Heart right ventricle (tissue), 16 donors: ENCODE data around the gene MAST1. TPM values are rescaled to one million over a fixed set of nuclear protein-coding genes. Genes with fewer than 3 reads are reported as not detected.
"Not testable (repeated sequence)": the region's sequence is repeated elsewhere in the genome, so short reads cannot be mapped to it uniquely, and the experiment has no call there.

Source experiments
- ATAC-seq, 8 donors: fragments of 200-7000 bp; cut with Tn5 transposase; one replicate each; pipeline ENCODE4 v1.9.1; 2020; ENCODE audit warnings: mild to moderate bottlenecking in 8 of 8, moderate library complexity in 8 of 8, moderate number of reproducible peaks in 1 of 8
- DNase-seq, 2 donors: peaks; one replicate each; pipeline ENCODE4 v3.0.0-alpha.2; 2020
- H3K27ac ChIP-seq, 10 donors: fragments of 200-600 bp; sonication (generic) in 2 of 10; one replicate each; pipeline versions ENCODE4 v1.5.0 to v1.8.0; 2020 to 2022; ENCODE audit warnings: mild to moderate bottlenecking in 3 of 10
- H3K27me3 ChIP-seq, 7 donors: fragments of 200-600 bp; one replicate each; pipeline ENCODE4 v1.8.0; 2021 to 2022; ENCODE audit warnings: mild to moderate bottlenecking in 2 of 7
- H3K36me3 ChIP-seq, 9 donors: fragments of 200-600 bp; sonication (generic) in 1 of 9; one replicate each; pipeline versions ENCODE4 v1.5.0 to v1.8.0; 2020 to 2022; ENCODE audit warnings: mild to moderate bottlenecking in 2 of 9
- H3K4me1 ChIP-seq, 9 donors: fragments of 200-600 bp; sonication (generic) in 1 of 9; one replicate each; pipeline versions ENCODE4 v1.5.0 to v1.8.0; 2020 to 2022; ENCODE audit warnings: mild to moderate bottlenecking in 4 of 9
- H3K4me3 ChIP-seq, 10 donors: fragments of 200-600 bp; sonication (generic) in 2 of 10; one replicate each; pipeline versions ENCODE4 v1.5.0 to v1.8.0; 2020 to 2022; ENCODE audit warnings: mild to moderate bottlenecking in 7 of 10, moderate library complexity in 2 of 10
- H3K9me3 ChIP-seq, 11 donors: fragments of 200-600 bp in 10 of 11; sonication (generic) in 2 of 11; one replicate each; pipeline versions ENCODE4 v1.5.0 to v1.8.0; 2013 to 2022; ENCODE audit warnings: mild to moderate bottlenecking in 2 of 11, control low read depth in 1 of 11, moderate library complexity in 1 of 11
- CTCF ChIP-seq, 9 donors: fragments of 200-600 bp; sonication (generic) in 2 of 9; IDR thresholded peaks; one replicate each; pipeline versions ENCODE4 v1.5.0 to v1.8.0; 2021 to 2022; ENCODE audit warnings: antibody characterized with exemption in 9 of 9, mild to moderate bottlenecking in 5 of 9, moderate library complexity in 1 of 9
- WGBS, 2 donors: extraction: QIAGEN DNeasy Blood & Tissue Kit; methylation state at CpG; one replicate each; pipeline ENCODE4 v1.1.7; 2013; ENCODE audit warnings: inconsistent platforms in 1 of 2; 5-methylcytosine and 5-hydroxymethylcytosine counted together
- intact Hi-C, 10 donors: fragments of 100-400 bp; cut with DNase I; formaldehyde crosslinking; loops; one replicate each; pipeline versions ENCODE4 v1.11.1 to v1.14.2; 2022
- polyA plus RNA-seq, 2 donors: library from polyadenylated mRNA; stranded (reverse); fragments of 200-250 nt; gene quantifications; one replicate each; pipeline ENCODE4 v1.2.3, GENCODE V29; 2013
- total RNA-seq, 10 donors: library from RNA; stranded (reverse); fragmentation: NEBNext Ultra II Directional in 3 of 10; extraction: Animal tissue kit (Norgen Biotek cat#: 25700) in 3 of 10; gene quantifications; one replicate each; pipeline versions ENCODE4 v1.2.1 to v1.2.4, GENCODE V29; 2021 to 2023
- donor health status: Arrhythmogenic right ventricular cardiomyopathy.
- donor health status: ischemic (EF 13 %, LVEDD 7.1; RV severe dilation, severe dysfunction).
- donor health status: healthy with polysubstance abuse.
- donor health status: DM: no; HTN: yes; CAD: no.
- donor health status: DM: no; HTN: no; CAD: no.
- donor health status: ischemic (EF 25% LVEDD 6.9; RV normal size, moderate dysfunction).
- donor health status: ischemic (EF 25% LVEDD 5.7; RV mildly dilated, moderate dysfunction).
- donor health status: healthy.
- donor health status: DM: yes; HTN: yes; CAD: no.
- donor health status: Ischemic cardiomyopathy.
- donor health status: ischemic (EF 35%, LVEDD 5.7; RV mildly dilated, moderate dysfunction).
- donor health status: nonischemic (EF 11% LVEDD 7.7; RV severe dilation, severe dysfunction).
- donor health status: DM: yes; HTN: yes; CAD: no.
- donor health status: PGD.
- donor health status: ischemic (EF 29% LVEDD 5.4; RV normal size, mild dysfunction).
- donor health status: nonischemic (EF 23%, LVEDD 6.1; RV moderate dilation, normal function).

Gene MAST1
- total and polyA plus RNA-seq, 12 donors: 0.07 to 0.88 (median 0.31) TPM; not detected in 2

GRCh38 chr19:12797141-12797587, 41.2 kb upstream of the MAST1 start:
- Histone ChIP-seq H3K36me3 (peaks cover 0 to 44% (median 15%) of the 10 kb centered on the region in 9 donors), H3K9me3 (no peaks in the 10 kb centered on the region), H3K27me3 (peaks cover 0 to 6% (median 0%) of the 10 kb centered on the region in 7 donors), H3K27ac (peak overlapping the region in 2 of 10 donors; percentile 99 to 100), H3K4me1 (peaks cover 0 to 53% (median 38%) of the 10 kb centered on the region in 9 donors), H3K4me3 (no peak overlapping the region)
- intact Hi-C loops: loop anchor here in 8 of 10 donors (1.0 to 10.0 kb wide), 6 partner anchors 20 to 358 kb away; partner anchors contain the start of genes HOOK2 (in 1 of the 8), IER2 (in 1 of the 8) and STX10 (in 1 of the 8)
- ATAC-seq (no peak), DNase-seq (no peak)
- no peak for TF ChIP-seq CTCF (IDR thresholded peaks at IDR 0.05)
- WGBS, 2 donors: 94% methylated on average over 6 of the region's 6 CpGs

- DNase-seq, H3K27ac ChIP-seq, H3K4me3 ChIP-seq, H3K9me3 ChIP-seq, ATAC-seq: not testable (repeated sequence)
- Histone ChIP-seq H3K27me3 (peaks cover 0 to 10% (median 0%) of the 10 kb centered on the region in 7 donors), H3K36me3 (peaks cover 0 to 41% (median 15%) of the 10 kb centered on the region in 9 donors), H3K4me1 (peaks cover 2 to 58% (median 42%) of the 10 kb centered on the region in 9 donors)
- intact Hi-C loops: loop anchor here in 8 of 10 donors (1.0 to 10.0 kb wide), 6 partner anchors 21 to 357 kb away; partner anchors contain the start of genes HOOK2 (in 1 of the 8), IER2 (in 1 of the 8) and STX10 (in 1 of the 8)
- WGBS, 2 donors: 94 to 99% methylated on average over 7 of the region's 7 CpGs
Observed at GRCh38 chr19:12797607-12798006, 40.7 kb upstream of the MAST1 start.

- intact Hi-C loops: loop anchor here in 9 of 10 donors (5.0 to 10.0 kb wide), 6 partner anchors 33 to 355 kb away; partner anchors contain the start of genes IER2 (in 1 of the 9) and STX10 (in 1 of the 9)
- Histone ChIP-seq H3K27me3 (peaks cover 0 to 12% (median 0%) of the 10 kb centered on the region in 7 donors), H3K4me3 (peak overlapping the region in 6 of 10 donors; percentile 70 to 97 (median 92)), H3K36me3 (peaks cover 0 to 41% (median 15%) of the 10 kb centered on the region in 9 donors), H3K9me3 (no peaks in the 10 kb centered on the region), H3K27ac (peak overlapping the region in 1 of 10 donors; percentile 90), H3K4me1 (peaks cover 2 to 46% (median 35%) of the 10 kb centered on the region in 9 donors)
- DNase-seq: no peak
- WGBS, 2 donors: 77 to 84% methylated on average over 18 of the region's 18 CpGs
- no peak for ATAC-seq
- no peak for TF ChIP-seq CTCF (IDR thresholded peaks at IDR 0.05)
Observed at GRCh38 chr19:12799742-12800465, 38.4 kb upstream of the MAST1 start.

GRCh38 chr19:12800466-12800770, 37.9 kb upstream of the MAST1 start:
- DNase-seq (no peak), ATAC-seq (no peak)
- peak overlapping the region in 7 of 10 donors; percentile 87 to 95 (median 91) for H3K27ac ChIP-seq
- peak overlapping the region in 9 of 10 donors; percentile 69 to 97 (median 92) for H3K4me3 ChIP-seq
- no peaks in the 10 kb centered on the region for H3K9me3 ChIP-seq
- peaks cover 0 to 12% (median 0%) of the 10 kb centered on the region in 7 donors for H3K27me3 ChIP-seq
- peaks cover 2 to 41% (median 35%) of the 10 kb centered on the region in 9 donors for H3K4me1 ChIP-seq
- TF ChIP-seq CTCF (IDR thresholded peaks at IDR 0.05): no peak
- 59 to 77% methylated on average over 1 of the region's 1 CpG for WGBS, 2 donors
- H3K36me3 ChIP-seq: peaks cover 0 to 41% (median 15%) of the 10 kb centered on the region in 9 donors
- intact Hi-C loops: loop anchor here in 3 of 10 donors (5.0 to 10.0 kb wide), 2 partner anchors 33 to 96 kb away; no protein-coding TSS in a partner anchor
